ENCODE data around the gene MRFAP1L1. TPM values are rescaled to one million over a fixed set of nuclear protein-coding genes. Genes with fewer than 3 reads are reported as not detected.
"Not testable (repeated sequence)": the region's sequence is repeated elsewhere in the genome, so short reads cannot be mapped to it uniquely, and the experiment has no call there.

The MRFAP1L1 gene
- 10 to 100 TPM; 35.5 to 41.0 (median 40.1) TPM for total RNA-seq (2021; fragmentation: NEBNext Ultra II Directional; extraction: Animal tissue kit (Norgen Biotek cat#: 25700))
- long read RNA-seq, transcript MRFAP1L1-201 (2 exons, 1,593 nt) = major isoform, 41 of 58 reads
- long read RNA-seq, transcript MRFAP1L1-202 (1 exons, 2,127 nt) = minor isoform, 8 of 58 reads
- long read RNA-seq, partial matches to known transcripts = 0 of 58 reads
- long read RNA-seq, other reads (novel, unspliced or antisense) = 9 of 58 reads

- Mint-ChIP-seq H3K36me3 (ENCODE audit: low read depth) (peaks cover 63% of the 10 kb centered on the region), H3K4me1 (ENCODE audit: low read depth) (peaks cover 53% of the 10 kb centered on the region), H3K9me3 (peaks cover 23% of the 10 kb centered on the region), H3K4me3 (peak within 1 kb of the TSS; percentile 100), H3K27ac (peak within 1 kb of the TSS; percentile 94), H3K27me3 (ENCODE audit: insufficient read depth) (peaks cover 5% of the 10 kb centered on the region)
- 0 out of 2 replicates have a peak, but pooled peaks have one; percentile 14 for TF ChIP-seq CTCF (IDR thresholded peaks at IDR 0.05)
- DNase-seq = peak; percentile 95
These were observed at the start of gene MRFAP1L1 for GRCh38 chr4:6709230-6710114. Gene MRFAP1L1, minus strand, starts transcription at chr4:6709865. Its CDS starts 236 bp downstream, at chr4:6709629.

DNA sequence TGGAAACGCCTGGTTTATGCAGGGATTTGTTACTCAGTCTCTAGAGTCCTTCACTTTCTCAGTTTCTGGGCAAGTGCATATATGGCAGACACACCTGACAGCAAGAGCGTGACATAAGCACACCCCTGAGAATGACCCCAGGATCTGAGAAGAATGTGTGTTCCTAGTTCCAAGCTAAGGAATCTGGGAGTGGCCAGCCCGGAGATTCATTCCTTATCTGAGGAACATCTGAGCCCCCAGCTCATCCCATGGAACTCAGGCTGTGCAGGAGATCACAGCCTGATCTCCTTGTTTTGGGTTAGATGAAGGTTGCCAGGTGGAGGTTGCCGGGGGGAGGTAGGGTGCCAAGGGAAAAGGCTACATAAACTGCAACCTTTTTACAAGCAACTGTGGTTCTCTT, 49.1 kb upstream of the MRFAP1L1 start:
- no peak for TF ChIP-seq CTCF (IDR thresholded peaks at IDR 0.05)
- peaks cover 5% of the 10 kb centered on the region for H3K4me1 Mint-ChIP-seq (ENCODE audit: low read depth)
- no peak for DNase-seq
- no peaks in the 10 kb centered on the region for H3K9me3 Mint-ChIP-seq
- peaks cover 9% of the 10 kb centered on the region for H3K27me3 Mint-ChIP-seq (ENCODE audit: insufficient read depth)
- H3K36me3 Mint-ChIP-seq (ENCODE audit: low read depth) = no peaks in the 10 kb centered on the region
- H3K27ac Mint-ChIP-seq = no peak overlapping the region
- H3K4me3 Mint-ChIP-seq = no peak overlapping the region

DNA sequence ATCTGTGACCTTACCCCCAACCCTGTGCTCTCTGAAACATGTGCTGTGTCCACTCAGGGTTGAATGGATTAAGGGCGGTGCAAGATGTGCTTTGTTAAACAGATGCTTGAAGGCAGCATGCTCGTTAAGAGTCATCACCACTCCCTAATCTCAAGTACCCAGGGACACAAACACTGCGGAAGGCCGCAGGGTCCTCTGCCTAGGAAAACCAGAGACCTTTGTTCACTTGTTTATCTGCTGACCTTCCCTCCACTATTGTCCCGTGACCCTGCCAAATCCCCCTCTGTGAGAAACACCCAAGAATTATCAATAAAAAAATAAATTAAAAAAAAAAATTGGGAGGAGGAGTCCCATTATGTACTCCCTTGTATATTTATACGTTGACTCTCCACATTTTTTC, 46.7 kb upstream of the MRFAP1L1 start:
- H3K4me3 Mint-ChIP-seq; H3K36me3 Mint-ChIP-seq (ENCODE audit: low read depth); DNase-seq; H3K4me1 Mint-ChIP-seq (ENCODE audit: low read depth); H3K9me3 Mint-ChIP-seq; H3K27me3 Mint-ChIP-seq (ENCODE audit: insufficient read depth); H3K27ac Mint-ChIP-seq: not testable (repeated sequence)

DNA sequence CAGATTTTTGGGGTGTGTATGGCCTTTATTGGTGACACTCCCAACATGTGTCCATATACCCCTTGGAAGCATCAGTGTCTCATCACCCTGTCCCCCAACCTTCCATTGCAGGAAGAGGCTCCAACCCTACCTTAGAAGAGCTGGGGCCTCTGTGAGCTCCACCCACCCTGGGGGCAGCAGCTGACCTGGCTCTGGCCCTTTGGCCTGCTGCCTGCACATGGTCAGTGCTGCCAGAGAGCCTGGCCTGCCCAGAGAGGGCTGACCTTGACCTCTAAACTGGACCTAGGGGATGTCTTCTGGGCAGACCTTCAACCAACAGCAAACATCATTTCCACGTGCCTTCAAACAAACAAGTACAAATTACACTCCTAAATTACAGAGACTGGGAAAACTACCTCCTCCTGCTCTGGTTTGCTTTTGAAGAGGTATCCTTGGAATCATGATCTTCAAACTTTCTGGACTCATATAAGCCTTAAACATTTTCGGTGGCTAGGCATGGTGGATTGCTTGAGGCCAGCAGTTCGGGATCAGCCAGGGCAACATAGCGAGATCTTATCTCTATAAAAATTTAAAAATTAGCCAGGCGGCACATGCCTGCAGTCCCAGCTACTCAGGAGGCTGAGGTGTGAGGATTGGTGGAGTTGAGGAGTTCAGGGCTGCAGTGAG, 45.6 kb upstream of the MRFAP1L1 start:
- TF ChIP-seq CTCF (IDR thresholded peaks at IDR 0.05) = no peak
- no peaks in the 10 kb centered on the region for H3K4me1 Mint-ChIP-seq (ENCODE audit: low read depth)
- no peaks in the 10 kb centered on the region for H3K9me3 Mint-ChIP-seq
- no peaks in the 10 kb centered on the region; the same call in none of the 2 replicates for H3K27me3 Mint-ChIP-seq (ENCODE audit: insufficient read depth)
- DNase-seq = no peak
- no peaks in the 10 kb centered on the region for H3K36me3 Mint-ChIP-seq (ENCODE audit: low read depth)
- H3K4me3 Mint-ChIP-seq = no peak overlapping the region
- H3K27ac Mint-ChIP-seq = no peak overlapping the region

GRCh38 chr4:6754481-6755087, 44.9 kb upstream of the MRFAP1L1 start:
- Mint-ChIP-seq H3K27me3 (ENCODE audit: insufficient read depth) (no peaks in the 10 kb centered on the region; the same call in none of the 2 replicates), H3K27ac (no peak overlapping the region), H3K4me3 (no peak overlapping the region), H3K4me1 (ENCODE audit: low read depth) (peaks cover 2% of the 10 kb centered on the region), H3K9me3 (no peaks in the 10 kb centered on the region), H3K36me3 (ENCODE audit: low read depth) (no peaks in the 10 kb centered on the region)
- TF ChIP-seq CTCF (IDR thresholded peaks at IDR 0.05) = no peak
- DNase-seq = no peak

Data from HFFc6 (cell line).